MG63 (cell line): ENCODE results near the gene TRPC4. TPM values are rescaled to one million over a fixed set of nuclear protein-coding genes. Genes with fewer than 3 reads are reported as not detected.
A peak's percentile ranks its signal among the peaks of the same experiment; 100 is the strongest.
"Not testable (repeated sequence)": the region's sequence is repeated elsewhere in the genome, so short reads cannot be mapped to it uniquely, and the experiment has no call there.

Experiments
- DNase-seq: peaks from one replicate; pipeline ENCODE4 v3.0.0-alpha.2; 2020
- H3K27me3 ChIP-seq: fragments of 250-450 bp; sonication (Bioruptor Pico); 2 replicates; pipeline ENCODE4 v1.5.1; 2020; ENCODE audit warnings: mild to moderate bottlenecking, moderate library complexity
- H3K36me3 ChIP-seq: fragments of 250-450 bp; sonication (Bioruptor Pico); 2 replicates; pipeline ENCODE4 v1.5.1; 2020; ENCODE audit warnings: mild to moderate bottlenecking, moderate library complexity
- H3K4me3 ChIP-seq: fragments of 250-450 bp; sonication (Bioruptor Pico); 2 replicates; pipeline ENCODE4 v1.5.1; 2020; ENCODE audit warnings: mild to moderate bottlenecking, moderate library complexity
- H3K9me3 ChIP-seq: fragments of 250-450 bp; sonication (Bioruptor Pico); 2 replicates; pipeline ENCODE4 v1.5.1; 2020; ENCODE audit warnings: mild to moderate bottlenecking, moderate library complexity
- total RNA-seq: library from RNA; depleted of rRNA; stranded (reverse); fragments of >200 nt; shearing (Covaris generic); gene quantifications from 2 replicates; pipeline ENCODE4 v1.2.3, GENCODE V29; 2014; ENCODE audit warnings: low replicate concordance

Gene TRPC4
- total RNA-seq, 1 experiment from 2014 or later = 13.3 TPM

DNA sequence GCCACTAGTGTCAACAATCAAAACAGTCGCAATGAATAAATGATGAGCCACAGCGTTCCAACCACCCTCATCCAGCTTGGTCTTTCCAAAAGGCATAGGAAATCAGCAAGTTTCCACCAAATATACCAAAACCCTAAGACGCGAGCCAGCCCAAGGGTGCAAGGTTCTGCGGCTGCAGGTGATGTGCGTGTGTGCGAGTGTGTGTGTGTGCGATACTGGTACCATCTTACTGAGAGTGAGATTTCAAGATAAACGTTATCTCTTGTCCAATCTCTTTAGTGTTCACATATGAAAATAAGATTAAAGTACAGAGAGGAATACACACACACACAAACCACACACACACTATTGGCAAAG, 895 bp upstream of the TRPC4 start:
- H3K4me3 ChIP-seq = peak overlapping the region; percentile 56
- no peak for DNase-seq
- no peaks in the 10 kb centered on the region for H3K27me3 ChIP-seq
- H3K36me3 ChIP-seq = no peaks in the 10 kb centered on the region
- H3K9me3 ChIP-seq = no peaks in the 10 kb centered on the region

DNA sequence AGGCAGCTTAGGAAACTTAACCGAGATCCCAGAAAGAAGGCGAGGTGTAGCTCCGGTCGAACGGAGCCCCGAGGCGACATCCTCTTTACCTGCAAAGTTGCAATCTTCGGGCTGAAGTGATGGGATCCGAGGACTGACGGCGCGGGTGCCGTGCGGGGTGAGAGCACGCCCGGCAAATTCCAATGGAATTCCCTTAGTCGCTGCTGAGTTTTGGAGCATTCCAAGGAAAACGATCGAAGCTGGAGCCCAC, 141 bp downstream of the TRPC4 start:
- Histone ChIP-seq H3K9me3 (no peaks in the 10 kb centered on the region), H3K4me3 (peak overlapping the region; percentile 56), H3K27me3 (no peaks in the 10 kb centered on the region), H3K36me3 (no peaks in the 10 kb centered on the region)
- no peak for DNase-seq

DNA sequence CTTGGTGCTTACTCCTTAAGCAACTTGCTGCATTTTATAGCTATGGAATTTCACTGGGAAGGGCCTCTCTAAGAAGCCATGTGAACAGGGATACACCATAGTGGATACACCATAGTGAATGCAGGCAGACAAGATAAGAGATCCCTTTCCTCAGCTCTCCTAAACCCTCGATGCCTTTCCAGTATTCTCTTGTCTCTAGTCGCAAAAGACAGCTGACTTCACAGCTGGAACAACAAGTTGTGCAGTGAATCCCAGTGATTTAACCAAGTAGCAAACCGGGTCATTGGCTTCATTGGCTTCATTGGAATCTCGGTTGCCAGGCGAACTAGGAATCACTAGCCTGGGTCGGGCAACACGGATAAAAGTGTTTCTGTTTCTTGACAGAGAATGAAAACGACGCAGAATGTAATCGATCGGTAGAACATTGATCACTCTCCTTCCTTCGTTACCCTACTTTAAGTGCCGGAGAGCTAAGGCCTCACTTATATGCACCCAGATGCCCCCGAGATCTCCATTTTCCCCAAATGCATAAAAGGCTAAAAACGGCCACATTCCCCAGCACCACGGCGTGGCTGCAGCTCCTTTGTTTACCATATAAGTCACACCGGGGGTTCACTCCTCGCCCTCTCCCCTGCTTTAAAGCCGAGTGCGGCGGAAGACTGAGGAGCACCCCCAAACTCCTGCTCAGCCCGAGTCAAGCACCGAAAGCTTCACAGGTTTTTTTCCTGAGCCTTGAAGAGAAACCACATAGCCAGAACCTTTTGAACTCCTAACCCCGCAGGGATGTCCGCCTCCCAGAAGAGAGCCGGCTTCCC, 674 bp downstream of the TRPC4 start:
- no peaks in the 10 kb centered on the region for H3K27me3 ChIP-seq
- DNase-seq = peak; percentile 7
- peak overlapping the region; percentile 56 for H3K4me3 ChIP-seq
- H3K9me3 ChIP-seq = no peaks in the 10 kb centered on the region
- no peaks in the 10 kb centered on the region for H3K36me3 ChIP-seq

DNA sequence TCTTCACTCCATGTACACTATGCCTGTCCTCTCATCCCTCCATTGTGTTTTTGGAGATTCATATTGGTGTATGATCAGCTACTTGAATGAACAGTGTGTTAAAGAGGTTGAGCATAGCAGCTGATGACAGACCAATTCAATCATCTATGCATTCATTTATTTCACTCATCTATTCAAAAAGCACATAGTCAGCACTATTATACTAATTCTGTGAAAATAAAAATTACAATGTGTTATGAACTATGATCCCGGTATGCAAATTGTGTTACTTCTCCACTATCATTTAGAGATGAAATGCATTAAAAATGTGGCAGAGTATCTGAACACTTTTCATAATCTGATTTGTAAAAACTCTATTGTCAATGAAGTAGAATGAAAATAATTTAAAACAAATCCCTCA, 5.9 kb downstream of the TRPC4 start:
- Histone ChIP-seq H3K27me3 (no peaks in the 10 kb centered on the region), H3K4me3 (no peak overlapping the region), H3K9me3 (peaks cover 5% of the 10 kb centered on the region), H3K36me3 (no peaks in the 10 kb centered on the region)
- DNase-seq = no peak

DNA sequence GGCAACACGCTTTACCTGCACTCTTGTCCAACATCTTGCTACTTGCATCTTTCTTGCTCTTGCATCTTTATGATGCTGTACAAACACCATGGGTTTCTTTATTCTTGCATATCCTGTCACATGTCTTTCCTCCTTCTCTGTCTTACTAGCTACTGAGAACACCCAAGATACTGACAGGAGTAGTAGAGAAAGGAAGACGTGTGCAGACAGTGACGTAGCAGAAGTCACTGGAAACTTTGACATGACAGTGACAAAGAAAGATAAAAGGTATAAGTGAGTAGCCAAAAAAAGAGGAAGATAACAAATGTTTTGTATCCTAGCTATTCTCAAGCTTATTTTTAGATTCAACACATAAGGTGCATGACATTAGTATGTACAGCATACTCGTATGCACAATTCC, 34.2 kb downstream of the TRPC4 start:
- H3K9me3 ChIP-seq = no peaks in the 10 kb centered on the region
- H3K4me3 ChIP-seq = no peak overlapping the region
- no peaks in the 10 kb centered on the region for H3K27me3 ChIP-seq
- no peaks in the 10 kb centered on the region for H3K36me3 ChIP-seq
- DNase-seq = no peak

DNA sequence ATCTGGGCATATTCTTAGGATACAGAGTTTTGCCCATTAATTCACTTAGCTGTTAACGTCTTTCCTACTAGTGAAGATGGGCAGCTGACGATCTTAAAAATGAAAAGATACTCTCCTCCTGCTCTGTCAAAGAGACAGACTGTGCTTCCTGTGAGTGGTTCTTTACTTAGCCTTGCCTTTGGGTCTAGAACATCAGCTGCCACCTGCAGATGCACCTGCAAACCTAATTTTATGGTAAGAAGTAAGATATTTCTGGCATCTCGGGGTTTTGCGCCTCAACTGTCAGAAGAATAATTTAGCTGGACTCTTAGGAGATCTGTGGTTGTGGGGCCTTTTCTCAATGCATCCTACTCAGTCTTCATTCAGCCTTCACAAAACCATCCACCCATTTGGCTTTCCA, 36.2 kb downstream of the TRPC4 start:
- H3K36me3 ChIP-seq = no peaks in the 10 kb centered on the region
- H3K4me3 ChIP-seq = no peak overlapping the region
- no peaks in the 10 kb centered on the region for H3K27me3 ChIP-seq
- no peak for DNase-seq
- H3K9me3 ChIP-seq = peaks cover 3% of the 10 kb centered on the region; the same call in 1 of the 2 replicates

- DNase-seq = no peak
- H3K27me3 ChIP-seq = no peaks in the 10 kb centered on the region
- H3K36me3 ChIP-seq = no peaks in the 10 kb centered on the region
- no peak overlapping the region for H3K4me3 ChIP-seq
- peaks cover 8% of the 10 kb centered on the region for H3K9me3 ChIP-seq
These were observed 53.3 kb downstream of the TRPC4 start for GRCh38 chr13:37816276-37816675.

- Histone ChIP-seq H3K4me3 (no peak overlapping the region), H3K36me3 (no peaks in the 10 kb centered on the region), H3K27me3 (no peaks in the 10 kb centered on the region), H3K9me3 (peaks cover 11% of the 10 kb centered on the region)
- DNase-seq = no peak
These were observed 58.1 kb downstream of the TRPC4 start for GRCh38 chr13:37811441-37811840.

DNA sequence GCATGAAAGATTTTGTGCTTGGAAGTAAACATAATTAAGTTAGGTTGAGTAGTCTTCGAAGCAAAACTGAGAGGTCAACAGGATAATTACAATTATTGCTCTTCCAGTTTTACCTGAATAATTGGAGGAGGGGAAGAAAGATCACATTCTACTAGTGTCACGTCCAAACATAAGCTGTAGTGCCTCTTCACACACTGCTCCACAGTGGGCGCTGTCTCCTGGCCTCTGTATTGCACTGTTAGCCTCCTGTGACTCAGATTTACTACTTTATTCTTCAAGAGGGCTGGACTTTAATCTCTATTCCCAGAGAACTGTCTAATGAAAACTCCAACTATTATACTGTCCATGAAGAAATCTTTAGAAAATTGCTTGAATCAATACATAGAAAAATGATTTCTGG, 62.9 kb downstream of the TRPC4 start:
- Histone ChIP-seq H3K36me3 (no peaks in the 10 kb centered on the region), H3K27me3 (no peaks in the 10 kb centered on the region), H3K4me3 (no peak overlapping the region), H3K9me3 (peaks cover 3% of the 10 kb centered on the region; the same call in 1 of the 2 replicates)
- DNase-seq = no peak

DNA sequence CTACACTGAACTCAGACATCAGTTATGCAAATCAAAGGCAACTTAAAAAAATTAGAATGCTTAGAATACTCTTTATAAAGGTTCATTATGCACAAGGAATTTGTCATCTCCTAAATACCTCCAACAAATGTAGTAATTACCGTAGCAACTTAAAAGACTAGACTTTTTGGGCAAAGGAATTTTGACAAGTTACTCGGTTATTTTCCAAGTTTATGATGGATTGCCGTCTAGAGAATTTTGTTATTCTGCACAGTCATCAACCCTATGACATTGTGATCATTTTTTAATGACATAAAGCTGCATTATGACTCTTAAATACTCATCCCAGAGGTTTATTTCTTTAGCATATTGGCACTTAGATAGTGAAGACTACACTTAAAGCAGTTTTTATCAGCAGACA, 71.9 kb downstream of the TRPC4 start:
- Histone ChIP-seq H3K4me3 (no peak overlapping the region), H3K27me3 (no peaks in the 10 kb centered on the region), H3K36me3 (no peaks in the 10 kb centered on the region), H3K9me3 (no peaks in the 10 kb centered on the region)
- no peak for DNase-seq

GRCh38 chr13:37796795-37797194, 72.8 kb downstream of the TRPC4 start:
- H3K36me3 ChIP-seq, H3K4me3 ChIP-seq, DNase-seq, H3K27me3 ChIP-seq, H3K9me3 ChIP-seq: not testable (repeated sequence)

DNA sequence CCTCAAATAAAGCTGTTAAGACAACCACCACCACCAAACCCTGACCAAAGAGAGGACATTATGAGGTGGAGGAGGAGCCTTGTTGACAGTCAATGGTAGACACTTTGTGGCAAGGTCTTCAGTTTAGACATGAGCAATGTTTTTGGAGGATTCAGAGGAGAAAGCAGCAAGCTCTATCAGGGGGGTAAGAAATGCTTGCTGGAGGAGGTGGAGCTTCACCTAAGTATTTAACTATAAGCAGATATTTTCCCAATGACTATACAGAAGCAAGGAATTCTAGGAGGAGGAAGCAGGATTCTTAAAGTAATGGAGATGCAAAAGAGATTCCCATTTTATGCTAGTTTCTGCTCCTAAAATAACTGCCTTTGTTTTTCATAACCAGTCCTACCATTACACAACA, 74.2 kb downstream of the TRPC4 start:
- DNase-seq = no peak
- H3K27me3 ChIP-seq = no peaks in the 10 kb centered on the region
- H3K9me3 ChIP-seq = no peaks in the 10 kb centered on the region
- H3K36me3 ChIP-seq = no peaks in the 10 kb centered on the region
- no peak overlapping the region for H3K4me3 ChIP-seq

DNA sequence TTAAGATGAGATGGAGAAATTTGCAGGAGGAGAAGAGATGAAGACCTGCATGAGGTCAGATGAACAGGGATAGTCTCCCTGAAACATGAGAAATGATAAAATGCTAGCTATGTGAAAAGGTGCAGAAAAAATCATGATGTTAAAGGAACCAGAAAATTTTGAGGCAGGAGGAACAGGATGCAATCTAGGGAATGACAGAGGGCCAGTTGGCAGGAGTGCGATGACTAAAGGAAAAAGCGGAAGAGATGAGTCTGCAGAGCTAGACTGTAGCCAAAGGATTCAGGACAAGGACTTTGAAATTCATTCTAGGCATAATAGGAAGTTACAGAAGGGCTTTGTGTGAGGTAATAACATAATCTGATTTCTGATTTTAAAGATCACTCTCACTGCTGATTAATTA, 77.9 kb downstream of the TRPC4 start:
- Histone ChIP-seq H3K4me3 (no peak overlapping the region), H3K36me3 (no peaks in the 10 kb centered on the region), H3K27me3 (no peaks in the 10 kb centered on the region), H3K9me3 (no peaks in the 10 kb centered on the region)
- peak; percentile 75 for DNase-seq

GRCh38 chr13:37788346-37788745, 81.2 kb downstream of the TRPC4 start:
- DNase-seq = no peak

DNA sequence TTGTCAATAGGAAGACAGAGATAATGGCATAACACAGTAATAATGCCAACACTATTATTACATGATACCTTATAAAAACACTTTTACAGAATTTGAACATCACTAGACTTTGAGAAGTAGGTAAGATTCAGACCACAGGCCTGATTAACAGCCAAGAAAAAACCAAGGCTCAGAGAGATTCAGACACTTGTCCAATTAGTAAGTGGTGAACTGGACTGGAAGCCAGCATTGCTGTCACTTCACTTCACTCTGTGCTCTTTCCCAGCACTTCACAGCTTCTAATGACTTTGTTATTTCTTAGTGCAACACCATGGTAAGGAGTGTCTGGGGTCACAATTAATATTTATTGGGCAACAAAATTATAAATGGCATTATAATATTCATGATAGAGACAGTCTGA, 91.9 kb downstream of the TRPC4 start:
- Histone ChIP-seq H3K36me3 (no peaks in the 10 kb centered on the region), H3K9me3 (0 out of 2 replicates have a peak, but pooled peaks cover 2% of the 10 kb centered on the region), H3K4me3 (no peak overlapping the region), H3K27me3 (no peaks in the 10 kb centered on the region)
- no peak for DNase-seq

More at GRCh38 chr13:37788346-37788745, 81.2 kb downstream of the TRPC4 start:
- no peaks in the 10 kb centered on the region for H3K36me3 ChIP-seq
- no peaks in the 10 kb centered on the region for H3K9me3 ChIP-seq
- H3K27me3 ChIP-seq = no peaks in the 10 kb centered on the region
- no peak overlapping the region for H3K4me3 ChIP-seq

DNA sequence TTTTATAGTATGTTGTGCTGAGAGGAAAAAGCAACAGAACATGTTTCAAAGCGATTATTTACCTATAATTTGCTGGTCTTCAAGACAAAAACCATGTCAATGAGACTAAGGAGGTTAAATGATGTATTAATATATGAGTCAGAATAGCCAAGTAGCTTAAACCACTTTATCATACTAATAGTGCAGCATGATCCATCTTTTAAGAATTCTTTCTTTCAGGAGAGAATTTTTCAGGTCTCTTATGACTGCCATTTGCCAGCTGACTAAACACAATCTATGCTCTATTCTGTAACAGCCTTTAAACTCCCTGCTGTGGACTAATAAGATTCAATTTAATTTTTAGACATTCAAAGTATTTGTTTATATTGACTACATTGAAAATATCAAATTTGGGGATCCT, 93.7 kb downstream of the TRPC4 start:
- H3K27me3 ChIP-seq = no peaks in the 10 kb centered on the region
- no peak overlapping the region for H3K4me3 ChIP-seq
- H3K9me3 ChIP-seq = 0 out of 2 replicates have a peak, but pooled peaks cover 2% of the 10 kb centered on the region
- no peaks in the 10 kb centered on the region for H3K36me3 ChIP-seq
- no peak for DNase-seq

DNA sequence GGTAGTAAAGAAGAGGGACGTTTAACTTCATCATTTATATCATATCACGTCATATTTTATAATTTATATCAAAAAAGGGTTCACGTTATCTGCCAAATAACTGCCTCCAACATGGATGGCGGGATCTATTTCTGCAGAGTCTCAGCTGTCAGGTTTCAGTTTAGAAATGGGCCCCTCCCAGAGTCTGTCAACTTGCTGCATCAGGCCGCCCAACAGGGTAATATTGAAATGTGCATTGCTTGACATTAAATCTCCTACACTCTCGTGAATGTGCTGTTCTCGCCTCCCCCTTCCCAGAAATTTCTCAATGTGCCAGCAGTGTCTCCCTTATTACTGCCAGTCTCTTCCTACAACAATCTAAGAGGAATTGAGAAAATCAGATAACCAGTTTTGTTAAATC, 96.9 kb downstream of the TRPC4 start:
- Histone ChIP-seq H3K27me3 (no peaks in the 10 kb centered on the region), H3K36me3 (no peaks in the 10 kb centered on the region), H3K4me3 (no peak overlapping the region), H3K9me3 (0 out of 2 replicates have a peak, but pooled peaks cover 2% of the 10 kb centered on the region)
- DNase-seq = no peak

GRCh38 chr13:37769545-37769944, 100.0 kb downstream of the TRPC4 start:
- no peaks in the 10 kb centered on the region for H3K36me3 ChIP-seq
- H3K9me3 ChIP-seq = no peaks in the 10 kb centered on the region
- DNase-seq = no peak
- H3K4me3 ChIP-seq = no peak overlapping the region
- no peaks in the 10 kb centered on the region for H3K27me3 ChIP-seq

DNA sequence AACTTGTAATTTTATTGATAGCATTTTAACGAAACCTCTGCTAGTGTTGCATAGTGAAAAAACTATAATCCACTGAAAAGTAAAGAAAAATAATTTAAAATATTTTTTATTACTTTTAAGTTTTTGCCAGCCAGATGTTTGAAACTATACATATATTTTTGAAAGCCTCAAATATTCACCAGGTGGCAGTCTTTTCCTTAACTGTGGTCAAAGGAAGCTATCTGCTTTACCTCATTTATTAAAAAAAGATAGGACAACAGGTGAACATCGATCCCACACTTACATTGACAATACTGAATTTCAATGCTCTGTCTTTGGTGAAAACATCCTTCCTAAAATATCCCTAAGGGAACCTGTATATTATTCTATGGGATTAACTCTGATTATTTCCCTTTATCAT, 100.5 kb downstream of the TRPC4 start:
- Histone ChIP-seq H3K9me3 (no peaks in the 10 kb centered on the region), H3K27me3 (no peaks in the 10 kb centered on the region), H3K4me3 (no peak overlapping the region), H3K36me3 (no peaks in the 10 kb centered on the region)
- DNase-seq = no peak
